Fibroblast of the aortic adventitia (primary cell): Measurements from ENCODE around the gene PRIMA1. TPM values are rescaled to one million over a fixed set of nuclear protein-coding genes. Genes with fewer than 3 reads are reported as not detected.

ENCODE experiments used
- DNase-seq: peaks from one replicate; pipeline ENCODE4 v3.0.0-alpha.2; 2010; ENCODE audit warnings: low read depth
- H3K4me3 ChIP-seq: 2 replicates; pipeline ENCODE4 v1.5.1; 2011; ENCODE audit warnings: low read depth, mild to moderate bottlenecking, control low read depth, low read length, moderate library complexity
- CTCF ChIP-seq: IDR thresholded peaks from 2 replicates; pipeline ENCODE4 v1.5.1; 2011; ENCODE audit warnings: mild to moderate bottlenecking, low read length, control low read depth, inconsistent platforms; ENCODE audit not compliant: insufficient read depth
- total RNA-seq: library from RNA; depleted of rRNA; stranded (reverse); fragments of >200 nt; gene quantifications from 2 replicates; pipeline ENCODE4 v1.2.3, GENCODE V29; 2012; ENCODE audit warnings: low replicate concordance

The PRIMA1 gene
- total RNA-seq, 1 donor: not detected

GRCh38 chr14:93707475-93707874, 80.8 kb downstream of the PRIMA1 start:
- no peak overlapping the region for H3K4me3 ChIP-seq
- no peak for DNase-seq
- TF ChIP-seq CTCF: no peak

GRCh38 chr14:93706360-93706955, 81.8 kb downstream of the PRIMA1 start:
- no peak overlapping the region for H3K4me3 ChIP-seq
- TF ChIP-seq CTCF: no peak
- no peak for DNase-seq

GRCh38 chr14:93705513-93706156, 82.7 kb downstream of the PRIMA1 start:
- no peak for TF ChIP-seq CTCF
- no peak overlapping the region for H3K4me3 ChIP-seq
- no peak for DNase-seq

GRCh38 chr14:93703941-93704340, 84.3 kb downstream of the PRIMA1 start:
- no peak for DNase-seq
- H3K4me3 ChIP-seq: no peak overlapping the region
- TF ChIP-seq CTCF: no peak

- no peak for DNase-seq
- H3K4me3 ChIP-seq: no peak overlapping the region
- TF ChIP-seq CTCF: no peak
These were observed 85.3 kb downstream of the PRIMA1 start for GRCh38 chr14:93702946-93703345.

GRCh38 chr14:93701562-93701961, 86.7 kb downstream of the PRIMA1 start:
- no peak overlapping the region for H3K4me3 ChIP-seq
- DNase-seq: no peak
- no peak for TF ChIP-seq CTCF

GRCh38 chr14:93700928-93701327, 87.4 kb downstream of the PRIMA1 start:
- TF ChIP-seq CTCF: no peak
- DNase-seq: no peak

More at GRCh38 chr14:93700928-93701327, 87.4 kb downstream of the PRIMA1 start:
- H3K4me3 ChIP-seq: no peak overlapping the region
